Measurements from ENCODE around the gene NEURL1. TPM values are rescaled to one million over a fixed set of nuclear protein-coding genes. Genes with fewer than 3 reads are reported as not detected.
"Not testable (repeated sequence)": the region's sequence is repeated elsewhere in the genome, so short reads cannot be mapped to it uniquely, and the experiment has no call there.

Gene NEURL1
- total RNA-seq, 1 donor from 2014 or later: 0.54 TPM

DNA sequence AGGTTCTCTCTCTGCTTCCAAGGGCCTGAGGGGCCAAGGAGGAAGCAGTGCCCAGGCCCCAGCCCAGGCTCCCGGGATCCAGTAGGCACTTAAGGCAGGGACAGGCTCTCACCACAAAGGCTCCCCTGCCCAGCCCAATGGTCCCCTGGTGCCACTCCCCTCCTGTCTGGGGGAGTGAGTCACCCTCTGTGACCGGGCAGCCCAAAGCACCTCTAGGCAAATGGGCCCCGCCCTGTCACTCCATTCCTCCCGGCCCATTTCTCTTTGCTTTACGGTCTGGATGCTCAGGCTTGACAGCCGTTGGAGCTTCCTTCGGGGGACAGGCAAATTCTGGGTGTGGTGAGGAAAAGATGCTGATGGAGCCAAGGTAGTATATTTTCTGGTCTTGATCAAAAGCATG, 14.4 kb upstream of the NEURL1 start, which contains the start of gene CALHM3:
Gene CALHM3, minus strand, starts transcription at position 106 of the 400 bp plus-strand sequence. CDS start 208 bp downstream, outside the sequence.
- no peak within 1 kb of the TSS for H3K27ac Mint-ChIP-seq
- H3K9me3 Mint-ChIP-seq: no peaks in the 10 kb centered on the region
- H3K4me3 Mint-ChIP-seq: no peak within 1 kb of the TSS
- no peak for DNase-seq (ENCODE audit: low spot score in 2 of 2, unreplicated experiment in 2 of 2)
- H3K36me3 Mint-ChIP-seq: no peaks in the 10 kb centered on the region
- TF ChIP-seq, protein P1, sequence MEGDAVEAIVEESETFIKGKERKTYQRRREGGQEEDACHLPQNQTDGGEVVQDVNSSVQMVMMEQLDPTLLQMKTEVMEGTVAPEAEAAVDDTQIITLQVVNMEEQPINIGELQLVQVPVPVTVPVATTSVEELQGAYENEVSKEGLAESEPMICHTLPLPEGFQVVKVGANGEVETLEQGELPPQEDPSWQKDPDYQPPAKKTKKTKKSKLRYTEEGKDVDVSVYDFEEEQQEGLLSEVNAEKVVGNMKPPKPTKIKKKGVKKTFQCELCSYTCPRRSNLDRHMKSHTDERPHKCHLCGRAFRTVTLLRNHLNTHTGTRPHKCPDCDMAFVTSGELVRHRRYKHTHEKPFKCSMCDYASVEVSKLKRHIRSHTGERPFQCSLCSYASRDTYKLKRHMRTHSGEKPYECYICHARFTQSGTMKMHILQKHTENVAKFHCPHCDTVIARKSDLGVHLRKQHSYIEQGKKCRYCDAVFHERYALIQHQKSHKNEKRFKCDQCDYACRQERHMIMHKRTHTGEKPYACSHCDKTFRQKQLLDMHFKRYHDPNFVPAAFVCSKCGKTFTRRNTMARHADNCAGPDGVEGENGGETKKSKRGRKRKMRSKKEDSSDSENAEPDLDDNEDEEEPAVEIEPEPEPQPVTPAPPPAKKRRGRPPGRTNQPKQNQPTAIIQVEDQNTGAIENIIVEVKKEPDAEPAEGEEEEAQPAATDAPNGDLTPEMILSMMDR (IDR thresholded peaks at IDR 0.05; ENCODE audit: unreplicated experiment): no peak
- peaks cover 5% of the 10 kb centered on the region for H3K27me3 Mint-ChIP-seq (ENCODE audit: low read depth)
- H3K4me1 Mint-ChIP-seq: no peaks in the 10 kb centered on the region

DNA sequence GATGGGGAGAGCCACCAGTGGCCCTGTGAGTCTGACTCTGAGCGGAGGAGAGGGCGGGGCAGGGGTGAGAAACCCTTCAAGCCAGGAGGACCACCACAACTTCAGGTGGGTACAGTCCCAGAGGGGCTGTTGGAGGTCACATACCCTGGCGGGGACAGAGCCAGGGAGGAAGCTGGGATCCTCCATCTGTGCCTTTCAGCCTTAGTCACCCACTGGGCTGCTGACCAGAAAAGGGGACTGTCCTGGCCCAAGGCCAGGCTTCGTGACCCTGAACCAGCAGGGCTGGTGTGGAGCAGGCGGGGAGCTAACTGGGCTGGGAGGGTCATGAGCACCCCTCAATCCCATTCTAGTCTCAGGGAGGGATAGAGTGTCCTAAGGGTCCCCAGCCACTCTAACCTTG, 13.0 kb upstream of the NEURL1 start:
- Mint-ChIP-seq H3K9me3 (no peaks in the 10 kb centered on the region), H3K27ac (no peak overlapping the region), H3K4me1 (no peaks in the 10 kb centered on the region), H3K36me3 (no peaks in the 10 kb centered on the region), H3K4me3 (no peak overlapping the region), H3K27me3 (ENCODE audit: low read depth) (peaks cover 5% of the 10 kb centered on the region)
- TF ChIP-seq, protein P1 (IDR thresholded peaks at IDR 0.05; ENCODE audit: unreplicated experiment): no peak
- DNase-seq (ENCODE audit: low spot score in 2 of 2, unreplicated experiment in 2 of 2): no peak

DNA sequence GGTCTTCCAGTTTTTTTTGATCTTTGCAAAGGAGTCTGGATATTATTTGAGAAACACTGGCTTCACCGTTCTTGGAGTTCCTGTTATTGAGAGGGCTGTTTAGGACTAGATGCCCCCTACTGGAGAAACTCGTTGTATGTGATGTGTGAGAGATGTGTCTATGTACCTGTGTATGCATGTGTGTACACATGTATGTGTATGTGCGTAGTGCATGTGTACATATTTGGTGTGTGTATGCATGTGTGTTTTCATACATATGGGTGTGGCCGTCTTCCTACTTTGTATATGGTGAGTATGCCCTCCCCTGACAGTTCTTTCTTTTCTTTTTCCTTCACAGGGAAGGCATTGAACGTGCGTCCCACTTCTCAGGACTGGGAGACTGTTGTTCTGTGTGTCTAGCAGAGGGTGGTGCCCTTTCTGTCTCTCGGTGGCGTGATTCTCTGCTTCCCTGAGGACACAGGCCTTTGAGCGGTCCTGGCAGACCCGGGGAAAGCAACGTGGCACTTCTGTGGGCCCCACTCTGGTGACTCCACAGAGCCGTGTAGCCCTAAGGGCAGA, 11.5 kb upstream of the NEURL1 start:
- Mint-ChIP-seq H3K36me3 (no peaks in the 10 kb centered on the region), H3K4me1 (peaks cover 8% of the 10 kb centered on the region), H3K9me3 (no peaks in the 10 kb centered on the region), H3K27ac (no peak overlapping the region), H3K4me3 (no peak overlapping the region), H3K27me3 (ENCODE audit: low read depth) (peaks cover 5% of the 10 kb centered on the region)
- TF ChIP-seq, protein P1 (IDR thresholded peaks at IDR 0.05; ENCODE audit: unreplicated experiment): peak; percentile 47
- DNase-seq (ENCODE audit: low spot score in 2 of 2, unreplicated experiment in 2 of 2): no peak

DNA sequence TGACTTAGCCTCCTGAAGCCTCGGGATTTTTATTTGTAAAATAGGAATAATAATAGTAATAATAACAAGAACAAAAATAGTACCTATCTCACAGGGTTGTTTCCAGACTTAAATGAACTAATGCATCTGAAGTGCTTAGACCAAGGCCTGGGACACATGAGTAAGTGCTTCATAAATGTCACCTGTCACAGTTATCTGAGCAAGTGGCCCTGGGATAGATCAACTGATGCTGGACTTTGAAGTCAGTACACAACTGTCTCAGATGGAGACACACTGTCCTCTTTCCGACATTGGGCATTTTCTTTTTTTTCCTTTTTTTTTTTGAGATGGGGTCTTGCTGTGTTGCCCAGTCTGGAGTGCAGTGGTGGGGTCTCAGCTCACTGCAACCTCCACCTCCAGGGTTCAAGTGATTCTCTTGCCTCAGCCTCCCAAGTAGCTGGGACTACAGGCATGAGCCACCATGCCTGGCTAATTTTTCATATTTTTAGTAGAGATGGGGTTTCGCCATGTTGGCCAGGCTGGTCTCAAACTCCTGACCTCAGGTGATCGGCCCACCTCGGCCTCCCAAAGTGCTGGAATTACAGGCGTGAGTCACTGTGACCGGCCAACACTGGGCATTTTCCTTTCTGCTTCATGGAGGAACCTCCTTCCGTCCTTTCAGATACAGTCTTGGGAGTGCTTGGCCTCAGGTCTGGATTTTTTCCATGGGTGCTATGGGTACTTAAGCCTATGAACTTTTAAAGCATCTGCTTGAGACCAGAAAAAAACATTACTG, 6.7 kb upstream of the NEURL1 start:
- peaks cover 14% of the 10 kb centered on the region for H3K4me1 Mint-ChIP-seq
- peaks cover 11% of the 10 kb centered on the region for H3K27me3 Mint-ChIP-seq (ENCODE audit: low read depth)
- not testable (repeated sequence) for DNase-seq (ENCODE audit: low spot score in 2 of 2, unreplicated experiment in 2 of 2); H3K27ac Mint-ChIP-seq; H3K9me3 Mint-ChIP-seq; H3K36me3 Mint-ChIP-seq; H3K4me3 Mint-ChIP-seq

DNA sequence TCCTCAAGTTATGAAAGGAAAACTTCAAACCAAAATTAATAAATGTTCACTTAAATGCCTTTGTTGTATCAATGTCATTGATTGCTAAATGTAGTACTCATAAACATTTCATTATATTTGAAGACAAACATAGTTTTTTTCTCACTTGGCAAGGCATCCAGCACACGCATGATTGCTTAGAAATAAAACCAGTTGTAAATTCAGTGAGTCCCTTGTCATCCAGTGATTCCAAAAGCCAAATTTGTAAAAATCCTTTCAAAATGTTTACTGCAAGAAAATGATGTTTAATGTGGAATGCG, 6.1 kb upstream of the NEURL1 start:
- TF ChIP-seq, protein P1 (IDR thresholded peaks at IDR 0.05; ENCODE audit: unreplicated experiment): no peak
- H3K27me3 Mint-ChIP-seq (ENCODE audit: low read depth): peaks cover 16% of the 10 kb centered on the region
- H3K4me1 Mint-ChIP-seq: peaks cover 20% of the 10 kb centered on the region
- no peak overlapping the region for H3K4me3 Mint-ChIP-seq
- no peaks in the 10 kb centered on the region for H3K36me3 Mint-ChIP-seq
- no peak overlapping the region for H3K27ac Mint-ChIP-seq
- DNase-seq (ENCODE audit: low spot score in 2 of 2, unreplicated experiment in 2 of 2): no peak
- no peaks in the 10 kb centered on the region for H3K9me3 Mint-ChIP-seq

DNA sequence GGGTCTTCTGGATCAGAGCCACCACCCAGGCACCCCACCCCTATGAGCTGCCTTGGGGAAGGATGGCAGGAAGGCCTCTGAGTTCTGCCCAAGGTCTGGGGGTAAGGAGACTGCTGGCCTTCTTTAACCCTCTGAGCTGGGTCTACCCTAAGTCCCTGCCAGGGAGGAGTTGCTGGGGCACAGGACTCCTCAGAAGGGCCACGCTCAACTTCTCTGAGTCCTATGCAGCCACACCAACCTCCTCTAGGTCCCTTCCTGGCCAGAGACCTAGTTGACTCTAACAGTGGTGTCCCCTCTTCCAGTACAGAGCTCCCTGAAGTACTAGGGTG, 2.6 kb upstream of the NEURL1 start:
- H3K4me1 Mint-ChIP-seq: peaks cover 29% of the 10 kb centered on the region
- no peak overlapping the region for H3K4me3 Mint-ChIP-seq
- no peaks in the 10 kb centered on the region for H3K9me3 Mint-ChIP-seq
- H3K36me3 Mint-ChIP-seq: no peaks in the 10 kb centered on the region
- no peak for DNase-seq (ENCODE audit: low spot score in 2 of 2, unreplicated experiment in 2 of 2)
- H3K27me3 Mint-ChIP-seq (ENCODE audit: low read depth): peaks cover 45% of the 10 kb centered on the region
- TF ChIP-seq, protein P1 (IDR thresholded peaks at IDR 0.05; ENCODE audit: unreplicated experiment): no peak
- no peak overlapping the region for H3K27ac Mint-ChIP-seq

Data from mesothelial cell of epicardium (in vitro differentiated cells).